Spinal cord (tissue), 10 donors: ENCODE measurements around the gene OAF. TPM values are rescaled to one million over a fixed set of nuclear protein-coding genes. Genes with fewer than 3 reads are reported as not detected.

Source experiments
- DNase-seq, 6 donors: peaks; one replicate each; pipeline versions ENCODE4 v3.0.0 to v3.0.0-alpha.2; 2013 to 2015; ENCODE audit warnings: low spot score in 6 of 6, low read depth in 4 of 6
- H3K27ac ChIP-seq: one replicate; pipeline ENCODE4 v1.5.1; 2013; ENCODE audit warnings: low read depth, low read length, control low read depth
- H3K27me3 ChIP-seq: one replicate; pipeline ENCODE4 v1.6.1; 2013; ENCODE audit warnings: low read length; ENCODE audit not compliant: control insufficient read depth, insufficient read depth
- H3K36me3 ChIP-seq: one replicate; pipeline ENCODE4 v1.6.1; 2013; ENCODE audit warnings: low read length; ENCODE audit not compliant: control insufficient read depth, insufficient read depth
- H3K4me1 ChIP-seq: one replicate; pipeline ENCODE4 v1.6.1; 2013; ENCODE audit warnings: low read length; ENCODE audit not compliant: control insufficient read depth, insufficient read depth
- H3K4me3 ChIP-seq: one replicate; pipeline ENCODE4 v1.5.1; 2013; ENCODE audit warnings: low read depth, low read length, control low read depth
- H3K9me3 ChIP-seq: one replicate; pipeline ENCODE4 v1.6.1; 2013; ENCODE audit warnings: low read length; ENCODE audit not compliant: control insufficient read depth, insufficient read depth
- WGBS: methylation state at CpG from one replicate; pipeline ENCODE4 v1.1.5; 2013; ENCODE audit warnings: missing lambda C conversion rate; ENCODE audit not compliant: insufficient coverage; 5-methylcytosine and 5-hydroxymethylcytosine counted together
- polyA plus RNA-seq, 2 donors: library from polyadenylated mRNA; unstranded; fragments of 120-200 nt; gene quantifications; one replicate each; pipeline ENCODE4 v1.2.1, GENCODE V29; 2013; ENCODE audit not compliant: insufficient read length in 2 of 2
- total RNA-seq, 2 donors: library from RNA; depleted of rRNA in 1 of 2; stranded (reverse); fragments of 120-200 nt in 1 of 2; fragments of >200 nt in 1 of 2; gene quantifications; one replicate each; pipeline versions ENCODE4 v1.2.3 to v1.2.4, GENCODE V29; 2013 to 2014
- donor health status: healthy.

The OAF gene
- total and polyA plus RNA-seq, 4 donors = 9.3 to 37.5 (median 18.5) TPM

GRCh38 chr11:120236169-120237107 is 25.6 kb downstream of the OAF start:
- peaks cover 24% of the 10 kb centered on the region for H3K27me3 ChIP-seq
- no peak overlapping the region for H3K27ac ChIP-seq
- H3K4me3 ChIP-seq = no peak overlapping the region
- peaks cover 8% of the 10 kb centered on the region for H3K4me1 ChIP-seq
- H3K36me3 ChIP-seq = no peaks in the 10 kb centered on the region
- H3K9me3 ChIP-seq = no peaks in the 10 kb centered on the region
- 26% methylated on average over 3 of the region's 5 CpGs for WGBS
- no peak for DNase-seq

DNA sequence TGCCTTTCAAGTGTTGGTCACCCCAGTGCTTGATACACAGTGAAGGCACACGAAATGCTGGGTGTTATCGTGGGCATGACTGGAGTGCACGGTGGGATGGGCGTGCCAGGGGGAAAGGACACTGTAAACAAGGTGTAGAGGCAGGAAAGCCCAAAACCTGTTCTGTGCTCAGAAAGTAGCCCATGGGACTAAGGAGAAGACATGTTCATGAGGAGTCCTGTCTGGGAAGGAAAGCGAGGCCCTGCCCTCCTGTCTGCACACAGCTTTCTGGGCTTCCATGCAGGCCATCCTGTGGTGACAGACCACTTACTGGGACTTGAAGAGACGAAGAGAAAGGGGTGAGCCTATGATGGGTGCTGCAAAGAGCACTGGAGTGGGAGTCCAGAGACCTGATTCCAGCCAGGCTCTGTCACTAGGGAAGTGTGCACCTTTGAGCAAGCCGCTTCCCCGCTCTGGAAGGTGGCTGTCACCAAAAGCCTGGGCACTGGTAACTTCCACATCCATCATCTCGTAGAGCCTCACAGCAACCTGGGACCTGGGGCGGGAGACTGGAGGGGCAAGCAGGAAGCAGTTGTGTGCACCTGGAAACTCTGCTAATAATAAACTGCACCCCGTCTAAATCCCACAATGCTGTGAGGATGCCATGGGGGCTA is 28.3 kb downstream of the OAF start:
- Histone ChIP-seq H3K27ac (no peak overlapping the region), H3K27me3 (peaks cover 32% of the 10 kb centered on the region), H3K9me3 (no peaks in the 10 kb centered on the region), H3K4me3 (no peak overlapping the region), H3K4me1 (peaks cover 8% of the 10 kb centered on the region), H3K36me3 (no peaks in the 10 kb centered on the region)
- no peak for DNase-seq
- 80% methylated on average over 11 of the region's 11 CpGs for WGBS

- H3K4me3 ChIP-seq = no peak within 1 kb of the TSS
- H3K27me3 ChIP-seq = peaks cover 32% of the 10 kb centered on the region
- no peaks in the 10 kb centered on the region for H3K36me3 ChIP-seq
- H3K4me1 ChIP-seq = peaks cover 8% of the 10 kb centered on the region
- no peaks in the 10 kb centered on the region for H3K9me3 ChIP-seq
- 4% methylated on average over 63 of the region's 66 CpGs for WGBS
- no peak for DNase-seq
- H3K27ac ChIP-seq = no peak within 1 kb of the TSS
These were observed 29.1 kb downstream of the OAF start, which contains the start of gene POU2F3 for GRCh38 chr11:120239713-120240640. Gene POU2F3, plus strand, starts transcription at chr11:120240140. Its CDS starts 204 bp downstream, at chr11:120240344.

DNA sequence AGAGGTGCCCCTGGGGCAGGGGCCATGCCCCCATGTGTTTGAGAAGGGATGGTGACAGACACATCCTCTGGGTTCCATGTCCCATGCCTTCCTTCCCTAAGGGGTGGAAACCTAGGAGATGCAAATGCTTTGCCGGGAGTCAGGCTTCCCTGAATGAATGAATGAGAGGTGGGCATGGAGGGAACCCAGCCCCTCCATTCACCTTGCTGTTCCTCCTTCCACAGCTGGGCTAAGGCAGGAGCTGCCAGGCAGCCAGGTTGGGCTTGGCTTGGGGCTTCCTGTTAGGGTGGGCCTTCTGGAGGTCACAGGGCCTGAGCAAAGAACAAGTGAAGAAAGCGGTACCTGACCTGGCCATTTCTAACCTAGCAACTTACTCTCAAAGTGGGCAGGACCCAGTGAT is 30.0 kb downstream of the OAF start:
- Histone ChIP-seq H3K27me3 (peaks cover 32% of the 10 kb centered on the region), H3K9me3 (no peaks in the 10 kb centered on the region), H3K36me3 (no peaks in the 10 kb centered on the region), H3K27ac (no peak overlapping the region), H3K4me1 (peaks cover 8% of the 10 kb centered on the region), H3K4me3 (no peak overlapping the region)
- no peak for DNase-seq
- no CpG with 5 or more reads among the region's 2 CpGs for WGBS

DNA sequence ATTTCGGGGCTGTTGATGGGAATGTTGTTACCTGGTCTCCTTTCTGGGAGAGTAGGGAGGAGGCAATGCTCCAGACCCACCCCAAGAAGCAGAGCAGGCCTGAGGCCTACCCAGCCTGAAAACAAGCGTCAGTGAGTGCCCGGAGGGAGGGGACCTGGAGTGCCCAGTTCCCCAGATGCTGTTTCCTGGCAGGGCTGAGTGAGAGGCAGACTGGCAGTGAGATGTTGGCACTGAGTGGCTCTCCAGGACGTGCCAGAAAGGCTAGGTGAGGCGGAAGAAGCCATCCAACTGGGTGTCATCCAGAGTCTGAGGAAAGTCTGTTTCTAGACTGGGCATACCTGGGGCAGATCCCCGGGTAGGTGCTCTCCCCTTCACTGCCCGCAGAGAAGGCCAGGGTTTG is 30.4 kb downstream of the OAF start:
- Histone ChIP-seq H3K4me3 (no peak overlapping the region), H3K4me1 (peaks cover 8% of the 10 kb centered on the region), H3K9me3 (no peaks in the 10 kb centered on the region), H3K36me3 (no peaks in the 10 kb centered on the region), H3K27me3 (peaks cover 32% of the 10 kb centered on the region), H3K27ac (no peak overlapping the region)
- no peak for DNase-seq
- 88% methylated on average over 5 of the region's 7 CpGs for WGBS

DNA sequence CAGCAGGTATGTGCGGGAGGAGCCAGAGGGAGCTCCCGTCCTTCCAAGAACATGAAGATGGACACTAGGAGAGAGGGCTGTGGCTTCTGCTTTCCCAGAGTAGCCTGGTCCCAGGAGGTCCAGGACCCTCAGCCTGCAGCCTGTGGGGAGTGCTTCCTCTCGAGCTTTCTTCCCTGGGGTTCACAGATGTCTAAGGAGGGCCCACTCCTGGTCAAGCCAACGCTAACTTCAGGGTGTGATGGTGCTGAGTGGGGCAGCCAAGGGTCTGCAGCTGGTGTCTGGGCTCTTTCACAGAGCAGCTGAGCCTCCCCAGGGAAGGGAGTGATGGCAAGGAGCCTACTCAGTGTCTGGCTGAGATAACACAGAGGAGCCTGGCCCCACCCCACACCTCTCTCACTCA is 32.4 kb downstream of the OAF start:
- H3K27me3 ChIP-seq = peaks cover 32% of the 10 kb centered on the region
- 87% methylated on average over 4 of the region's 4 CpGs for WGBS
- no peaks in the 10 kb centered on the region for H3K9me3 ChIP-seq
- no peaks in the 10 kb centered on the region for H3K36me3 ChIP-seq
- H3K4me3 ChIP-seq = no peak overlapping the region
- no peak for DNase-seq
- no peak overlapping the region for H3K27ac ChIP-seq
- peaks cover 8% of the 10 kb centered on the region for H3K4me1 ChIP-seq

DNA sequence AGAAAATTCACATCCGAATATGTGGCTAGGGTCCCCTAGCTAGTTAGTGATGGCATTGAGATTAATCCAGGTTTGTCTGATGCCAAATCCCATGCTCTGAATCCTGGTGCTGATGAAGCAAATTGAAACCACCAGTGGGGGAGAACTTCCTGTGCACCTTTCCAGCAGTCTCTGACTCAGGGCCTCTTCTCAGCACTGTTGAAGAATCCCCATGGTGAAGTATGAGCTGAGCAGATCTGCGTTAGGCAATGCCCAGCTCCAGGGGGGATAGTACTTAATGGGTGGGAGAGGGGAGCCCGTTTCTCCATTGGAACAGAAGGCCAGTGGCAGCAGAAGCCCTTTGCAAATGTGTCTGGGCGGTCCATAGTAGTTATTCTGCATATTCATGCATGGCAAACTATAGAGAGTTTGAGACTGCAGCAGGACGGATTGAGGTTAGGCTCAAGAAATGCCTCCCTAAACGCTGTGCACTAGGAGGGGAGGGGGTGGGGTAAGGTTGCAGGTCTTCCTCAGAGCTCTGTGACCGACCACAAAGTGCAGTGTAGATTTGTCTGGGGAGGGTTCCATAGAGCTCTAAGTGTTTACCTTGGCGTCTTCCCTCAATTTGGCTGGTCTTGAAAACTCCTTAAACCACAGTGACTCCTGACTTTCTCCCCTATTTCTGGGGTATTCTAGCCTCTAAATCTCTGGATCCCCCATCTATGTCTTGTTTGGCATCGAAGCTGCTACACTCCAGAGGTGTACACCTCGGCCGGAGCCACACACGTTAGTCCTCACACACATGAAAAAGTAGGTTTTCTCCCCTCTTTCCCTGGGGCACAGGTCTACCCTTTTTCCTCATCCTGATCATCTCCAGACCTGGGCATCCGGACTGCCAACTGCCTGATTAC is 33.9 kb downstream of the OAF start:
- no peak for DNase-seq
- 68% methylated on average over 12 of the region's 13 CpGs for WGBS
- peaks cover 6% of the 10 kb centered on the region for H3K4me1 ChIP-seq
- H3K4me3 ChIP-seq = no peak overlapping the region
- no peaks in the 10 kb centered on the region for H3K9me3 ChIP-seq
- no peaks in the 10 kb centered on the region for H3K36me3 ChIP-seq
- peaks cover 28% of the 10 kb centered on the region for H3K27me3 ChIP-seq
- H3K27ac ChIP-seq = no peak overlapping the region

DNA sequence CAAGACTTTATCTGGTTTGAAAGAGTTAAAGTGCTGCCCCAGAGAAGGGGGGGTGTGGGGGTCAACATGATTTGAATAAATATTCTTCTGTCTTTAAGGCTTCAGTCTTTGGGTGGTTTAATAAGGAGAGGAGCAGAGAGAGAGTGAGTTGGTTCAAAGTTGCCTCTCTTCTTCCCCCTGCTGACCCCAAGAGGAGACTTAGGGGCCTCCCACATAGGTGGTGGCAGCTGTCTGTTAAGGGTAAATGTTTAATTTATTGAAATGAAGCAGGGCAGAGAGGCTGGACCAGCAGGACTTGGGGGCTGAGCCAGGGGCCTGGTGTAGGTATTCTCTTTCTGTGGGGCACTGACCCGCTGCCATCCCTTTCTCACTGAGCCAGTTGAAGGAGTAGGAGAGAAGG is 34.6 kb downstream of the OAF start:
- no peaks in the 10 kb centered on the region for H3K9me3 ChIP-seq
- no peaks in the 10 kb centered on the region for H3K36me3 ChIP-seq
- DNase-seq = no peak
- WGBS = 100% methylated on average over 1 of the region's 1 CpG
- peaks cover under 1% of the 10 kb centered on the region for H3K4me1 ChIP-seq
- no peak overlapping the region for H3K27ac ChIP-seq
- peaks cover 23% of the 10 kb centered on the region for H3K27me3 ChIP-seq
- no peak overlapping the region for H3K4me3 ChIP-seq
